ENCODE data around the gene HIBCH.
"Not testable (repeated sequence)": the region's sequence is repeated elsewhere in the genome, so short reads cannot be mapped to it uniquely, and the experiment has no call there.

The HIBCH gene

GRCh38 chr2:190183539-190183938 is 136.1 kb downstream of the HIBCH start:
- DNase-seq, result no peak

GRCh38 chr2:190182071-190182524 is 137.5 kb downstream of the HIBCH start:
- no peak for DNase-seq

GRCh38 chr2:190181123-190181669 is 138.4 kb downstream of the HIBCH start:
- no peak for DNase-seq

- peak; percentile 74 for DNase-seq
These were observed 139.1 kb downstream of the HIBCH start for GRCh38 chr2:190180313-190181122.

GRCh38 chr2:190179754-190180312 is 139.8 kb downstream of the HIBCH start:
- no peak for DNase-seq

GRCh38 chr2:190178066-190178722 is 141.4 kb downstream of the HIBCH start:
- DNase-seq, result no peak

- DNase-seq, result no peak
These were observed 142.2 kb downstream of the HIBCH start for GRCh38 chr2:190177249-190178040.

GRCh38 chr2:190173392-190173791 is 146.2 kb downstream of the HIBCH start:
- DNase-seq, result no peak

GRCh38 chr2:190170673-190171072 is 149.0 kb downstream of the HIBCH start:
- DNase-seq, result no peak

- no peak for DNase-seq
These were observed 150.2 kb downstream of the HIBCH start for GRCh38 chr2:190169221-190170072.

GRCh38 chr2:190167702-190168101 is 151.9 kb downstream of the HIBCH start:
- DNase-seq, result no peak

- no peak for DNase-seq
These were observed 154.1 kb downstream of the HIBCH start for GRCh38 chr2:190165491-190165890.

- DNase-seq, result no peak
These were observed 156.8 kb downstream of the HIBCH start for GRCh38 chr2:190162851-190163250.

GRCh38 chr2:190159453-190159852 is 160.2 kb downstream of the HIBCH start:
- no peak for DNase-seq

GRCh38 chr2:190158798-190159434 is 160.7 kb downstream of the HIBCH start:
- no peak for DNase-seq

- not testable (repeated sequence) for DNase-seq
These were observed 161.8 kb downstream of the HIBCH start for GRCh38 chr2:190157613-190158528.

- no peak for DNase-seq
These were observed 163.0 kb downstream of the HIBCH start for GRCh38 chr2:190156530-190157212.
